HS-27A (cell line): Measurements from ENCODE around the gene PCOLCE2.

Experiments
- DNase-seq: peaks from one replicate; pipeline ENCODE4 v3.0.0-alpha.2; 2012; ENCODE audit warnings: low read depth, missing footprints

Gene PCOLCE2

DNA sequence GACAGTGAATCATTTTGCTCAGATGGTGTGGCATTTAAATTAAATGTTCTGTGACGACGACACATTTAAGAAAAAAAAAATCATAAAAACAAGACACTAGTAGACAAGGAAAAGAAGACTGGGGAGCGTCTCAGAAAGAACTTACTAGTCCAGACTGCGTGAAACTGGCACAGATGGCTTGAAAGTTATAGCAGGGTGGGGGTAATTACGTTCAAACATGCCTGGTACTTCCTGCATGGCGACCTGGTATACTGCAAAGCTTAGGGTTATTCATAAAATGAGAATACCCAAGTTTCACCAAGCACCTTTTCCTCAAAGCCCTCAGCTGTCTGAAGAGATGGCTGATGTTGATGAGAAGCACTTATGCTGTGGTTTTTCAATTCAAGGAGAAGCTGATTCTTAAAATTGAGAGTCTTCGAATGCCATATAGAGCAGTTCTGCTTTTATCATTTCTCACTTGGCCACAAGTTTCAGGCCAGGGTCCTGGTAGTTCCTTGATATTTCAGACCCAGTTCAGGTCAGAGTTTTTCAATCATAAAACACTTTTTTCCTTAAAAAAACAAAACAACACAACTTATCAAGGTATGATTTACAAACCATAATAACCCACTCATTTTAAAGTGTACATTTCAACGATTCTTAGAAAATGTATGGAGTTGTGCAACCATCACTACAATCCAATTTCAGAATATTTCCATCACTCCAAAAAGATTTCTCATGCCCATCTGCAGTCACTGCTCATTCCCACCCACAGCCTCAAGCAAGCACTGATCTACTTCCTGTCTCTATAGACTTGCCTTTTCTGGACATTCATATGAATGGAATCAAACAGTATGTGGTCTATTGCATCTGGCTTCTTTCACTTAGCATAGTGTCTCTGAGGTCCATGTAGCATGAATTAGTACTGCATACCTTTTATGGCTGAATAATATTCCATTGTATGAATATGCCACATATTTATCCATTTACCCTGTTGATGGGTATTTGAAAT lies 24.7 kb downstream of the PCOLCE2 start:
- DNase-seq: no peak

DNA sequence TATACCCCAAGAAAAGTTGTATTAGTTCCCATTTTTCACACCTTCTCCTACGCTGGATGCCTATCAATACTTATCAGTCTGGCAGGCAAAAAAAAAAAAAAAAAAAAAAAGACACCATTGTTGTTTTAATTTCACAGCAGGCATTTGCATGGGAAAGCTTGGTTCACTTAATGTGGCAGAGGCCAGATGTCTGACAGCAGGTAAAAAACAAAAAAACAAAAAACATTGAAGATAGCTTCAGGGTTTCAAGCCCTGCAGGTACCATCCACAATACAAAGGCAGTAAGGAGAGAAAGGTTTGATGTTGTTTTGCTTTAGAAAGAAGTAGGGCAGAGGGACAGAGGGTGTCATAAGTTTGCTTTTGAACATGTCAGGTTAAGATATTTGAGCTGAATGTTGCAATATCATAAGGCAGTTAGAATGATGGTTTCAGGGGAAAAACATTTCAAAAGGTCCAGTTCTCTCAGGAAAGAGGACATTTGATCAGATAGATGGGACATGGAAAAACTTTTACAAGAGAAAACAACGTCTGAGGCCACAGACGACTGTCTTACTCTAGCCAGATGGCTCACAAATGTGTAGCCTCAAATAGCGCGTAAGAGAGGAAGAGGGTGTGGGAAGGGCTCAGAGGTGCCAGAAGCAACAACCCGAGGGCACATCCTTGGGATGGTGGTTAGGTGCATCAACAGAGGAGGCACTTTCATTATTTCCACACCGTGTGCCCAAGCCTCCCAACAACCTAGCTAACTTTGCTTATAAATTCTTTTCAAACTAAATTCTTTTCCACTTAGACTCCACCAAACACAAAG lies 25.7 kb downstream of the PCOLCE2 start:
- no peak for DNase-seq

DNA sequence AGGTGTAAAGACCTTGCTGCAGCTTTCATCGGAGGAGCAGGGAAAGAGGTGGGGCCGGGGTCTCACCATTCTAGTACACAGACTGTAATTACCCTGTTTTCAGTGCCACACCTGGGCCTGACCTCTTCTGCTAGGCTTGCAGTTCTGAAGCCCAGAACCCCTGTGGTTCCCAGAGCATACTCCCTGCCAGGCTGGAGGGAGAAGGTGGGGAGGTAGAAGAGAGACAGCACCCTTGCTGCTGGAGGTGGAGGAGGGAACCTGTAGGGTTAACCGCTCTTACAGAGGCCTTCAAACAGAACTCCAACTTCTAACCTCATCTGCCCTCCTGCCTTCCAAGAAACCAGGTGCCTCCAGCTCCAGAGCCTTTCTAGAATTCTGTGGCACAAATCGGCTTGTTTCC lies 27.0 kb downstream of the PCOLCE2 start:
- DNase-seq: no peak

DNA sequence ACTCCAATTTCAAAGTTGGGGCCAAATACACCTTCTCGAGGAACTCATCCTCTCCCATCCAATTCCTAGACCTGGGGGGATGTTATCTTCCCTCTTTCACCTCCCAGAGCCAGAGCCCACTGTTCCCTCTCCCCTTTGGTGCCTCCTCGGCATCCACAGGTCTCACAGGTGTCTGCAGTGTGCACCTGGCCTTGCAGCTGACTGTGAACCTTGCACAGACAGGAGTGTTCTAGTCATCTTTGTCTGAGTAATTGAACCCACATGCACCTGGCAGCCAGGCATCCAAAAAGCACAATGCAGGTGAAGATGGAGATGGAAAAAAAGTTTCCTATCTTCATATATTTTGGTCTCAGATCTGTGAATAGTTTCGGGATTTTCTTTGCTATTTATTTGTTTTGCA lies 30.8 kb downstream of the PCOLCE2 start:
- DNase-seq: no peak

DNA sequence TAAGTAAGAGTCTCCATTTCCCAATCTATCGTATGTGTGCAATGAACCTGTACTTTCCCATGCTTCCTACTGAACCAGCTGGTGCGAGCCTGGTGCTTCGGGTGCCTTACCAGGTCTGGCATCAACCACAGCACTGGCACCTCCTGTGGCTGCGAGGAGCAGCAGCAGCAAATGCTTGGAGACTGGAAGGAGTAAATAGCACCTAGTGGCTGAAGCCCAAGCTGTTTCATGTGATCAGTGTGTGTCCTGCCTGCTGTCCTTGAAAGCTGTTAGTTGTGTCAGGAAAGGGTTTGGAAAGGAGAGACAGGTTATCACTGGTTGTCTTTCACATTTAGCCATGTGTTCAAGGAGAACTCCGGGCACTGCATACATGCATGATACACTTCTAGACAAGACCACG lies 31.8 kb downstream of the PCOLCE2 start:
- no peak for DNase-seq

DNA sequence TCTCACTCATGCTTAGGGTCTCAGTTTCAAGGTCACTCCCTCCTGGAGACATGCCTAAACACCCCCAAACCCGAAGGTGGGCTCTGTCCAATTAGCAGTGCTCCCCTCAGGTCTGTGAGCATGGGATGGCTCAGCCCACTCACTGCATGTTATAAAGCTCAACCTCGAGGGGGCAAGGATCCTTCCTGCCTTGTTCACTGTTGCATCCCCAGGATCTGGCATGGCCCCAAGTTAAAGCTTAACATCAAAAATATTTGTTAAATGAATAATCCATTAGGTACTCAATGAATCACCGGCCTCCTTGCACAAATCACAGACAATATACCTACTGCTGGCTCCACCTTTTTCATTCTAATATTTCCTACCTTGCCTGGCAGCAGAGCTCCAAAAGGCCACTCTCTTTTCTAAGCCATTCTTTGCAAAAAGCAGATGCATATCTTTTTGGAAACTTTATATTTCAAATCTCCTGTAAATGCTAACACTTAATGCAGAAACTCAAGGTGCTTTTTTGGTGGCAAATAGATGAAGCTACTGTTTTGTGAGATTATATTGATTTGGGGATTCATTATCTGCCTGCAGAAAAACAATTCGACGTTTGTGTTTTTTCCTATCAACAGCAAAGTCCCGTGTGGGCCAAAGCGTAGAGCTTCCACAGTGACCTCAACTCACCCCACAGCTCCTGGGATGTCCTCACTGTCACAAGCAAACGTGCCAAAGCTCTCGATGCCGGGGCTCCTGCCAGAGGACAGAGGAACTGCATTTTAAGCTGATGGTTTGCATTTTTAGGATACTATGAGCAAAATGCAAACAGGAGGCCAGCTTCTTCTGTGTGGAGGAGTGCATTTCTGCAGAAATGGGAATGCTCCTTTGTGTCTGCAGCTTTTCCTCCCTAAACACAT lies 35.4 kb downstream of the PCOLCE2 start:
- DNase-seq: no peak

DNA sequence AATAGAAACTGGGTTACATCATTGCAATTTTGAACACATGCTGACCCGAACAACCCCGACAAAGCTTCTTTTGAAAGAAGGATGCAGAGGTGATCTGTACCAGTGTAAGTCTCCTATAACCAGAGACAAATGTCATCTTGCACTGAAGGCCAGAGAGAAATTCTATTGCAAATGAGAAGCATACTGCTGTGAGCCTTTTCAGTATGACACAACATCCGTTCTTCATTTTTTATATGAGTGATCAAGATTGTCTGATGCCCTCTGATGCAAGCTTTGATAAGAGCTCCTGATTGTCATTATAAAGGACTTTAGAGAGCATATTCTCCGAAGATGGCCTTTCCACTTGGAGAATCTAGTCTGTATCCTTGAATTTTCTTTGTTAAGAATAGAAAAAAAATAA lies 36.9 kb downstream of the PCOLCE2 start:
- no peak for DNase-seq

DNA sequence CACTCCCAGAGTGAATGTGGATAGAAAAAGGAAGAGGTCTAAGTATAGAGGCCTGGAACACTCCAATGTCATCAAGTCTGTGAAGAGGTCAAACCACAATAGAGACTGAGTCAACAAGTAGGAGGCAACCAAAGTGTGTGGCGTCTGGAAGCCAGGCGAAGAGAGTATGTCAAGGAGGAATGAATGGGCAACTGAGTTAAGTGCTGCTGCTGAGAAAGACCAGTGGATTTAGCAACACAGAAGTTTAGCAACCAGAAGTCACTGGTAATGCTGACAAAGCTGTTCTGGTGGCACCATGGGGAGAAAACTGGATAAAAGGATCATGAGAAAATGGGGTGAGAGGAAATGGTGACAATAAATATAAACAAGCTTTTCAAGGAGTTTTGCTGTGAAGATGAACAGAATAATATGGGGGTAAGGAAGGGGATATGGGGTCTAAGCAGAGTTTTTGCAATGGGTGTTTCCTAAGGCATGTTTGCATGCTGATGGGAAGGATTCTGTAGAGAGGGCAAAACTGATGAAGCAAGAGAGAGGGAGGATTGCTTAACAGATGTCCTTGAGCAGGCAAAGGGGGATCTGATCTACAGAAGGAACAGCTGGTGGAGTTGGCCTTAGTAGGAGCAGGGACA lies 38.4 kb downstream of the PCOLCE2 start:
- peak; percentile 55 for DNase-seq

DNA sequence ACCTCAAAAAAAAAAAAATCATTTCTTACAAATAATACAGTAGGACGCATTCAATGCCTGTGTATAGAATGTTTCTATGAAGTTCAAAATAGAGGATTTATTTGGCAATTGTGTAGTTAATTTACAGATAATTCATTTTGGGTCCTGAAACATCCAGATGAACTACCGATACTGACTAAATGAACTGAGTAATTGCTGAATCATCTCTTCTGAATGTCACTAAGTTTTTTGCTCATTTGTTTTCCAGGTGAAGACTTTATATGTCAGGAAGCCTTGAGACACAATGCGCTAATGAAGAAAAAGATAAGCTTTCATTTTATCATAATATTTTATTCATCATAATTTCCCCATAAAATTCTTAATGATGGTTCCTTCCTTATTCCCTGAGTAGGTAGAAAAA lies 39.7 kb downstream of the PCOLCE2 start:
- no peak for DNase-seq

DNA sequence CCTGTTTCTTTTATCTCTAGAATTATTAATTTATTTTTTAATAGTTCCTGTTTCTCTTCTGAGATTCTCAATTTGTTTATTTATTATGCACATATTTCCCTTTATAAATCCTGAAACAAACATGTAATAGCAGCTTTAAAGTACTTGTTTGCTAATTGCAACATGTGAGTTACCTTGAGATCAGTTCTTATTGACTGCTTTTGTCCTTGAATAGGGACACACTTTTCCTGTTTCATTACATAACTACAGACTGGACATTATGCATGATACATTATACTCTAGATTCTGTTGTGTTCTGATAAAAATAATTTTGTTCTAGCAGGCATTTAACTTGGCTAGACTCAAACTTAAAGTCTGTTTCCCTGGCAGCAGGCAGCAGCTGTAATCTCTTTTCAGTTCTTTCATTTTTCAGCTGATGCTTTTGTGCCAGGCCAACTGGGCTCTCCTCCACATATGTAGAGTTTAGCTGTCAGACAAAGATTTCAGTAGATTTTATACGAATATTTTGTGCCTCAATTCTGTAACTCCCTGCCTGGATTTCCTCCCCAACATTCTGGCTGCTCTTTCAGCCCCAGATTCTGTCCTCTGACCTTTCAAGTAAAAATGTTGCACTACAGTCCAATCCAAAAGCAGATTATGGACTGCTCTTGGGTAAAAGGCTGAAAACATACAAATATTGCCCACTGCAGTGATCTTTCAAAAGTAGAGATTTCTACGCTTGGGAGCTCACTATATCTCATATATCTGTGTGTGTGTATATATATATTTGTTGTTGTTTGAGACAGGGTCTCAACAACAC lies 41.9 kb downstream of the PCOLCE2 start:
- DNase-seq: no peak

DNA sequence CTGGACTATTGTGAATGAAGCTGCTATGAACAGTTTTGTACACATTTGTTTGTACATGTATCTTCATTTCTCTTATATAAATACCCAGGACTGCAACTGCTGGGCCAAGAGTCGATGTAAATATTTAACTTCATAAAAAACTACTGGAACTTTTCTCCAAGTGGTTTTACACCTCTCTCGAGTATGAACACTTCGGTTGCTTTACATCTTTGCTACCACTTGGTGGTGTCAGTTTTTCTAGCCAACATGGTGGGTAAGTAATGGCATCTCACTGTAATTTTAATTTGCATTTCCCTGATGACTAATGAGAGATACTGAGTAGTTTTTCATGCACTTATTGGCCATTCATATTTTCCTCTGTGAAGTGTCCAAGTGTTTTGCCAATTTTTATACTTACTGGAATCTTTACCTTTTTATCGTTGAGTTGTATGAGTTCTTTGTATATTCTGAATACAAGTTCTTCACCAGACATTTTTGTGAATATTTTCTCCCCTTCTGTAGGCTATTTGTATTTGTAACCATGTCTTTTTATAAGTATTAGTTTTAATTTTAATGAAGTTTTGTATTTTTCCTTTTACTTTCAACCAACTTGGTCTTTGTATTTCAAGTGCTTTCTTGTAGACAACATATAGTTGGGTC lies 44.4 kb downstream of the PCOLCE2 start:
- DNase-seq: no peak

DNA sequence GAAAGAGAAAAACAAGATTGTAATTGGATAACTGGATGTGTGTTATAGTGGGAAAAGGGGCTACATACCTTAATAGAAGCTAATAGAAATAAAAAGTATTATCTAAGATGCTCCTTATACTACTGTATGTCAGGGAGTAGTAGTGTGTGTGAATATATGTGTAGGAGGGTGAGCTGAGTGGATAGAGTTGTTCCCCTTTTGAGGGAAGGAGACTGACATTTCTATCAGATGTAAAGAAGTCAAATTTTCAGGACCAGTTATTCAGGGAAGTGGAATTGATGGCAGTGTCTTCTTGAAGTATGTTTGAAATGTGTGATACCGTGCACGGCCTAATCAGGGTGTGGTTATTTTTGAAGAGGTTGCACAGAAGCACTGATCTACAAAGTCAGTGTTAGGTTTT lies 49.1 kb downstream of the PCOLCE2 start:
- no peak for DNase-seq

DNA sequence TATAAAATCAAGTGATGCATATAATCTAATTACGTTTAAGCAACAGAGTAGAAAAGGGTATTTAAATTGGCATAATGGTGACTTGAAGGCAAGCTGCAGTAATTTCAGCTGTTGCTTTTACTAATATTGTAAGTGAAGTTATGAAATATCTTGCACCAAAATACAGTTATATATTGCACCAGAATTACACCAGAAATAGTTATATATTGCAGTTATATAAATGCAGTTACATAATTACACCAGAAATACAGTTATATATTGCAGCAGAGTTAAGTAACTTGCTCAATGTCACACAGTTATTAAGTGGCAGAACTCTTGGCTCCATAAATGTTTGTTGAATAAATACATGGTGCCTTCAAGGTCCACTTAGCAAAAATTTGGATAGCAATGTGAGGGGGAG lies 51.4 kb downstream of the PCOLCE2 start:
- no peak for DNase-seq

DNA sequence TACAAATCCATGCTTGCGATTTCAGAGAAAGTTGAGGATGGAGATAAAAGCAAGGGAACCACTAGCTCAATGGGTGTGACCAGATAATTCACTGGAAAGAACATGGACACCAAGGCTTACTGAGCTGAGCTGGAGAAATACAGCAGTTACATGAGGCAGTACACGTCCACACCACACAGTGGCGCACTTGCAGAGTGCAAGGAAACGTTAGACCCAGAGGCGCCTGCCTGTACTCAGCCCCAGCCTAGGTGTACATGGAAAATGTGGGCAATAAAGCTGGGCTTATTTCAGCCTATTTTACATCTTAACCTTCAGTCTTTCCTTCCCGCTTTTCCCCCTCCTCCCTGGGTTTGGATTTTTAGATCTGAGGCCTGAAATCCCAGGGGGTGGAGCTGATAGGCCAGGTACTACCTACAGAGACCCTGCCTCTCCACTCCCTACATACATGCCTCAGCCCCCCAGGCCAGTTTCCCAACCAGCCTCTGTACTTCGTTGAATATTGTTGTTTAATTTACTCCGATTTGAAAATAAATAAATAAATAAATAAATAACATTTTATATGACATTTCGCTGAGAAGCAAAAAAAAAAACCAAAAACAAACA lies 60.1 kb downstream of the PCOLCE2 start:
- DNase-seq: peak; percentile 40

DNA sequence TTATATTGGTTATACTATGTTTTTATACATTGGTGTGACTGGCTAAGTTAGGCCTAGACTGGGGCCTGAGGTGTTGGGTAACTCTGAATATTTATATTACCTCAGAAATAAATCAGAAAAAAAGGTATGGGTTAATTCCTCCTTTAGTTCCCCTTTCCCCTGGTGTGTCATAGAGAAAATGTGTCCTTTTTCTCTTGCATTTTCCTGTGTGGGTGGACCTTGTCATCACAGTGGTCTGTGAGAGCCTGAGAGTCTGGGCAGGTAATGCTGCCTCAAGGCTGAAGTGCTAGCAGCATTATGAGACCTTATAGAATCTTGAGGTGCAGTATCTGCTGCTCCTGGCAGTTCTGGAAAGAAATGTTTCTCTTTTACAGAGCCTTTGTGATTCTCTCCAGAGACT lies 69.7 kb downstream of the PCOLCE2 start:
- DNase-seq: no peak

DNA sequence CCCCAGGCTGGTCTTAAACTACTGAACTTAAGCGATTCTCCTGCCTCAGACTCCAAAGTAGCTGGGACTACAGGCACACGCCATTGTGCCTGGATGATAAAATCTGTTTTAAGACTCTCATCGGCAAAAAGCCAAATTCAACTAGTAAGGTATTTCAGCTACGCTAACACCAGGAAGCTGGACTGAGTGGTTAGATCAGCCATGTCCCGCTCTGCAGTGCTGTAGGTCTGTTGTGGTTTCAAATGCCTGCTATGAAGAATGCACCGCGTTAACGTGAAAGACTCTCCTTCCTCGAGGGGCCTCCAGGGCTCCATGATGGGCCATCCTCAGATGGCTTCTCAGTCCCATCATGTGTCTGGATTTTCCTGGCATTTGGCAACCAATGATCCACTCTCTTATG lies 70.2 kb downstream of the PCOLCE2 start:
- DNase-seq: no peak

DNA sequence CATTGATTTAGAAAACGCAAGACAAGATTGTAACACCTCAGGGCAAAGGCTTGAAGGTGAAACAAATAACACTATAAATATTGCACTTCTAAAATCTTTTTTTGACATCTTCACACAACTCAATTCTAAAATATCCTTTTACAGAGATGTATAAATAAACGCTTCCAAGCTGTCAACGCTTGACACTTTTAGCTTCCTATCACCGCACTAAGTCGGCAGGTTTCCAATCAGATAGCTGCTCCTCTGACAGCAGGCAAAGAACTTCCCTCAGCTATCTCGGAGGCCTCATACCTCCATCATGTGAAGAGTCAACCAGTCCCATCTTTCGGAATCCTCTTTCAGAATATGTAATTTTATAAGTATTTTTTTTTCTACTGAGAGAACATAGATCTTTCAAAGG lies 71.0 kb downstream of the PCOLCE2 start:
- no peak for DNase-seq

DNA sequence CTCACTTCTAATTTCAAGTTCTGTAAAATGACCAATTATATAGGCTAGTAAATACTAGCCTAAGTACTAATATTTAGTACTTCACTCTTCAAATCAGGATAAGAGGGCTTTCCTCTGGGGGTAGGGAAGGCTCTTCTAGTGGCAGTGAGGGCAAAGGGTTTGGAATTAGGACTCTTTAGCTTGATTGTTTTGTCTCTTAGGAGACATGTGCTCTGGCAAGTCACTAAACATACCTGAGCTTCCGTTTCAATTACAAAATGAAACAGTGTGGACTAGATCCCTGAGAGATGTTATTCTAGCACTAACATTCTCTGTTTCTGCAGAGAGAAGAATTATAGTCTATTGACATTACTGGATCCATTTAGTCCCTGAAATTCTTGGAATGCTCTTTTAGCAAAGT lies 71.5 kb downstream of the PCOLCE2 start:
- no peak for DNase-seq

DNA sequence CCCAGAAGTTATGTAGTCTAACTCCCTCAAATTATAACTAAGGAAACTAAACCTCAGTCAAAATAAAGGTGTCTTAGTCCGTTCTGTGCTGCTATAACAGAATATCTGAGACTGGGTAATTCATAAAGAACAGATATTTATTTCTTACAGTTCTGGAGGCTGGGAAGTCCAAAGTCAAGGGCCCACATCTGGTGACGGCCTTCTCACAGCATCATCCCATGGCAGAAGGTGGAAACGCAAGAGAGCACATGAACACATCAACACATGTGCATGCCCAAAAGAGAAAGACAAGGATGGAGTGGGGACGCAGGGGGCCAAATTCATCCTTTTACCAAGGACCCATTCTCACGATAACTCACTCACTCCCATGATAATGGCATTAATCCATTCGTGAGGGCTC lies 73.1 kb downstream of the PCOLCE2 start:
- DNase-seq: no peak

DNA sequence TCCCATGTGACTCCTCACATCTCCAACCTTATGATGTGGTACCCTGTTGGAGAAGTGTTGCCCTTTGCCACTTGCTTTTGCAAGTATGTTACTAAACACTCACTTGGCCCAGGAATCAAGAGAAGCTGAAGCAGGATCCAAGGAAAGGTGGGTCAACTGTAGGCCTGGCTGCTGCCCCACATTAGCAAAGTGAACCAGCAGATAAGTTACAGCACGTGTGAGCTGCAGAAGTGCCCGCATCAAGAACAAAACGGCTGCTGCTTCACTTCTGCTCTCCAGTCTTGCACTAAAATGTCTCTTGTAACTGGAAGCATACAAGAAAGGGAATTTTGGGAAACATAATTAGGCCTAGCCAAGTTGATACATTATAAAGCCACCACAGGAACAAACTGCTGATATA lies 79.6 kb downstream of the PCOLCE2 start:
- DNase-seq: no peak
